HL-60 (cell line): ENCODE data around the gene PCBP2.

Experiments
- DNase-seq, 2 experiments: peaks; one replicate each; pipeline ENCODE4 v3.0.0-alpha.2; 2010 to 2020; ENCODE audit warnings: low read depth in 1 of 2, low spot score in 1 of 2
- H3K27ac ChIP-seq: fragments of 250-450 bp; sonication (Bioruptor Pico); replicated peaks from 2 replicates; pipeline ENCODE4 v1.5.1; 2020; ENCODE audit warnings: mild to moderate bottlenecking, moderate library complexity
- H3K27me3 ChIP-seq: fragments of 250-450 bp; sonication (Bioruptor Pico); 2 replicates; pipeline ENCODE4 v1.5.1; 2021; ENCODE audit warnings: mild to moderate bottlenecking, moderate library complexity; ENCODE audit not compliant: insufficient read depth, poor library complexity, severe bottlenecking
- H3K4me3 ChIP-seq: replicated peaks from 2 replicates; pipeline ENCODE4 v1.5.1; 2011; ENCODE audit warnings: mild to moderate bottlenecking, control low read depth, low read length; ENCODE audit not compliant: insufficient read depth
- CTCF ChIP-seq: IDR thresholded peaks from one replicate; pipeline ENCODE4 v1.5.1; 2011; ENCODE audit warnings: low read length, control low read depth, inconsistent platforms; ENCODE audit not compliant: insufficient read depth
- GABPA ChIP-seq: IDR thresholded peaks from 2 replicates; pipeline ENCODE4 v1.6.1; 2012; ENCODE audit warnings: low read depth
- POLR2AphosphoS5 ChIP-seq: IDR thresholded peaks from 2 replicates; pipeline ENCODE4 v1.6.1; 2012; ENCODE audit warnings: low read depth
- REST ChIP-seq: IDR thresholded peaks from 2 replicates; pipeline ENCODE4 v1.6.1; 2012; ENCODE audit warnings: low read depth; ENCODE audit not compliant: insufficient replicate concordance
- SPI1 ChIP-seq: IDR thresholded peaks from 2 replicates; pipeline ENCODE4 v1.6.1; 2012; ENCODE audit warnings: low read depth, mild to moderate bottlenecking, borderline replicate concordance

The PCBP2 gene

DNA sequence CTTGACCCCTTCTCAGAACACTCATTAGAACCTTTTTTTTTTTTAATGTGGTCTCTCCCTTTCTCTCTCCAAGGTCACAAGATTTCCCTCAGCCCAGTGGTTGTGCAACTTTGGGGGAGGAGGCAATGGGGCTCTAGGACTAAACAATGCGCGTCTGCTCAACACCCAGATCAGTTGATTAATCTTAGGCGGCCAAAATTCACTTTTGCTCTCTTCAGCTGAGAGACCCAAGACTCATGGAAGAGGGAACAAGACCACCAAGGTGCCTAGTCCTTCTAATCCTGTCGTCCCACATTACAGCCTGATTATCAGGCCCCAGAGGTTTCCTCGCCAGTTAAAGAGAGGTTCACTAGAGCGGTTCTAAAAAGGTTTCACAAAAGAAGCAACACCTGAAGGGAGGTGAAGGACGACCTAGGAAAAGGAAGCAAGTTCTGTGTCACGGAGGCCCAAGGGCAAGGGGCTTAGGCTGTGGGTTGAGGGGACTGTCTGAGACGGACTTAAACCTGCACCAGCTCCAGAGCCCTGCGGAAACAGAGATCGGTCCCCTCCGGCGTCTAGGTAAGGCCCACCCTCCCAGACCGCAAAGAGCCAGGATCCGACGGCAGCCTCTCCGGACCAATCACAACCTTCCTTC is 48.4 kb downstream of the PCBP2 start:
- Histone ChIP-seq H3K27ac (peak overlapping the region; percentile 97), H3K4me3 (peak overlapping the region; percentile 54), H3K27me3 (no peaks in the 10 kb centered on the region)
- TF ChIP-seq POLR2AphosphoS5 (no peak), REST (no peak), CTCF (no peak), SPI1 (no peak), GABPA (no peak)
- peak; percentile 79 to 85 for DNase-seq

DNA sequence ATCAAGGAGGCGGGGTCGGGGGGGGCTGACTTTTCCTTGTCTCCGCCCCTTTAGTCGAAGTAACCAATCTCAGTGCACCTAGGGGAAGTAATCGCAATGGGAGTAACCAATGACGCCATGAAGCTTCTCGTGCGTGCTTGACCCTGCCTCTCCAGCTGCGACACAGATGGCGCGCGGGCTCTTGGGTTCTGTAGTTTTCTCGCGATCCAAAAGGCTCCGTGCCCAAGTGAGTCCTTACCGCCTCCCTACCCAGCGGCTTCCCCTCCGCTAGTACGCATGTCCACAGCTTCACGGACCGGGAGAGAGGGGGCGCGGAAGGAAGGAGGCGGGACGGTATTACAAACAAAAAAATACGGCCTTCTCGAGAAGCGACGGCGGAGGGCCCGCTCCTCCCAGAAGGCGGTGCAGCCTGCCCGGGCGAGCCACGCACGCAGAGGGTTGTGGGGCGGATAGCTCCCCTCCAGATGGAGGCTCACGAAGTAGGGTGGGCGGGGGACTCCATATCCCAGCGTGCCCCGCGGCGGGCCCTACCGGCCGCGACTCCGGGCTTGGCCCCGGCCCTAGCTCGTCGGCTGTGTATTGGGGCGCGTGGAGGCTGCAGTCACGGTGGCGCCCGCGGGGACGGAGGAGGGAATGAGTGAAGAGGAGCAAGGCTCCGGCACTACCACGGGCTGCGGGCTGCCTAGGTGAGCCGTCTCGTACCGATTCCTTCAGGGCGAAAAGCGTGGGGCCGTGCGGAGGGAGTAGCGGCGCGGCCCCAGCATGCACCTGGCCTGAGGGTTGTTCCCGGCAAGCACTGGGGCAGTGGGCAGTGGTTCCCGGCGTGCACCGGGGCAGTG is 49.1 kb downstream of the PCBP2 start, which contains the start of gene TARBP2:
Gene TARBP2 (plus strand): TSS at position 508 of the 839 bp plus-strand sequence. CDS start 126 bp downstream, at position 634.
- peak; percentile 99 for DNase-seq
- Histone ChIP-seq H3K27ac (peak within 1 kb of the TSS; percentile 97), H3K27me3 (no peaks in the 10 kb centered on the region), H3K4me3 (peak within 1 kb of the TSS; percentile 84)
- TF ChIP-seq SPI1, result no peak
- TF ChIP-seq GABPA, result no peak
- TF ChIP-seq REST, result peak; percentile 42
- peak; percentile 89 for TF ChIP-seq POLR2AphosphoS5
- no peak for TF ChIP-seq CTCF

GRCh38 chr12:53501615-53502181 is 49.8 kb downstream of the PCBP2 start:
- peak in 1 of 2 experiments; percentile 41 for DNase-seq
- Histone ChIP-seq H3K27ac (peak overlapping the region; percentile 97), H3K4me3 (peak overlapping the region; percentile 84), H3K27me3 (no peaks in the 10 kb centered on the region)
- TF ChIP-seq POLR2AphosphoS5, result no peak

GRCh38 chr12:53502331-53502730 is 50.4 kb downstream of the PCBP2 start:
- DNase-seq, result peak in 1 of 2 experiments; percentile 25
- no peaks in the 10 kb centered on the region for H3K27me3 ChIP-seq
- TF ChIP-seq CTCF (no peak), GABPA (no peak), REST (no peak), POLR2AphosphoS5 (no peak)
- peak overlapping the region; percentile 97 for H3K27ac ChIP-seq
- peak overlapping the region; percentile 84 for H3K4me3 ChIP-seq
